Astrocyte (in vitro differentiated cells and primary cell): ENCODE data around the gene SYT5.

Experiments used
- CTCF ChIP-seq: IDR thresholded peaks from 2 replicates; pipeline ENCODE4 v1.5.1; 2011; ENCODE audit warnings: low read depth, mild to moderate bottlenecking, inconsistent platforms, low read length, moderate library complexity; ENCODE audit not compliant: insufficient read depth
- EZH2 ChIP-seq: IDR thresholded peaks from 2 replicates; pipeline ENCODE4 v1.6.1; 2012; ENCODE audit warnings: mild to moderate bottlenecking, low read length, inconsistent platforms; ENCODE audit not compliant: insufficient read depth

- TF ChIP-seq CTCF (no peak), EZH2 (no peak)
Measured at GRCh38 chr19:55175117-55175867, 4.8 kb downstream of the SYT5 start.
